Ishikawa (cell line): ENCODE results near the gene ACAN.

Source experiments
- CREB1 ChIP-seq: IDR thresholded peaks from 2 replicates; pipeline ENCODE4 v1.6.1; 2012; ENCODE audit warnings: low read depth
- EGR1 ChIP-seq: IDR thresholded peaks from 2 replicates; pipeline ENCODE4 v1.6.1; 2012
- EP300 ChIP-seq: IDR thresholded peaks from 2 replicates; pipeline ENCODE4 v1.6.1; 2012; ENCODE audit warnings: borderline replicate concordance
- FOXM1 ChIP-seq: IDR thresholded peaks from 2 replicates; pipeline ENCODE4 v1.6.1; 2012; ENCODE audit warnings: low read depth, borderline replicate concordance
- RAD21 ChIP-seq: IDR thresholded peaks from 2 replicates; pipeline ENCODE4 v1.6.1; 2012; ENCODE audit warnings: low read depth
- TEAD4 ChIP-seq: IDR thresholded peaks from 2 replicates; pipeline ENCODE4 v1.6.1; 2012
- YY1 ChIP-seq: IDR thresholded peaks from 2 replicates; pipeline ENCODE4 v1.6.1; 2012; ENCODE audit warnings: low read depth
- TF ChIP-seq, protein P1 (sequence below): IDR thresholded peaks from 2 replicates; pipeline ENCODE4 v1.6.1; 2012; ENCODE audit warnings: low read depth, mild to moderate bottlenecking

DNA sequence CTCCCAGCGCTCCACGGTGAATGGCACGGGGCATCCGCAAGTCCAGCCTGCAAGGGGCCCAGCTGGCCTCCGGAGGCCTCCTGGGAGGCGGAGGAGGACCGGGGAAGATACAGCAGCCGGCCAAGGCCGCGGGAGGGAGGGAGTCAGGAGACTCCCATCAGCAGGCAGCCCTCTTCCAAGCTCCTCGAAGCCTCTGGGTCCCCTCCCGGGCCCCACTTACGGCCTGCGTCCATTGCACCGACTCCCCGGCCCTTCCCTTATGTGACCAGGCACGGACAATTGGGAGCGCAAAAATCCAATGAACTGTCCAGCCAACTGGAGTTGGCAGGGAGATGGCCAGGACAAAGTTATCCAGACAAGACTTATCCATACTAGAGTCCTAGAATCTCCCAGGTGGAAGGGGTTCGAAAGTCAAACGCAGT, 109.3 kb downstream of the ACAN start:
- TF ChIP-seq YY1: no peak
- no peak for TF ChIP-seq RAD21
- no peak for TF ChIP-seq FOXM1
- no peak for TF ChIP-seq CREB1
- TF ChIP-seq TEAD4: no peak
- no peak for TF ChIP-seq EP300
- no peak for TF ChIP-seq EGR1
- TF ChIP-seq, protein P1, sequence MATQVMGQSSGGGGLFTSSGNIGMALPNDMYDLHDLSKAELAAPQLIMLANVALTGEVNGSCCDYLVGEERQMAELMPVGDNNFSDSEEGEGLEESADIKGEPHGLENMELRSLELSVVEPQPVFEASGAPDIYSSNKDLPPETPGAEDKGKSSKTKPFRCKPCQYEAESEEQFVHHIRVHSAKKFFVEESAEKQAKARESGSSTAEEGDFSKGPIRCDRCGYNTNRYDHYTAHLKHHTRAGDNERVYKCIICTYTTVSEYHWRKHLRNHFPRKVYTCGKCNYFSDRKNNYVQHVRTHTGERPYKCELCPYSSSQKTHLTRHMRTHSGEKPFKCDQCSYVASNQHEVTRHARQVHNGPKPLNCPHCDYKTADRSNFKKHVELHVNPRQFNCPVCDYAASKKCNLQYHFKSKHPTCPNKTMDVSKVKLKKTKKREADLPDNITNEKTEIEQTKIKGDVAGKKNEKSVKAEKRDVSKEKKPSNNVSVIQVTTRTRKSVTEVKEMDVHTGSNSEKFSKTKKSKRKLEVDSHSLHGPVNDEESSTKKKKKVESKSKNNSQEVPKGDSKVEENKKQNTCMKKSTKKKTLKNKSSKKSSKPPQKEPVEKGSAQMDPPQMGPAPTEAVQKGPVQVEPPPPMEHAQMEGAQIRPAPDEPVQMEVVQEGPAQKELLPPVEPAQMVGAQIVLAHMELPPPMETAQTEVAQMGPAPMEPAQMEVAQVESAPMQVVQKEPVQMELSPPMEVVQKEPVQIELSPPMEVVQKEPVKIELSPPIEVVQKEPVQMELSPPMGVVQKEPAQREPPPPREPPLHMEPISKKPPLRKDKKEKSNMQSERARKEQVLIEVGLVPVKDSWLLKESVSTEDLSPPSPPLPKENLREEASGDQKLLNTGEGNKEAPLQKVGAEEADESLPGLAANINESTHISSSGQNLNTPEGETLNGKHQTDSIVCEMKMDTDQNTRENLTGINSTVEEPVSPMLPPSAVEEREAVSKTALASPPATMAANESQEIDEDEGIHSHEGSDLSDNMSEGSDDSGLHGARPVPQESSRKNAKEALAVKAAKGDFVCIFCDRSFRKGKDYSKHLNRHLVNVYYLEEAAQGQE: no peak
